Chondrocyte (in vitro differentiated cells): ENCODE results near the gene MAML3. TPM values are rescaled to one million over a fixed set of nuclear protein-coding genes. Genes with fewer than 3 reads are reported as not detected.

Experiments used
- DNase-seq: peaks from one replicate; pipeline ENCODE4 v3.0.0; 2021; ENCODE audit warnings: mixed read lengths, low spot score
- H3K27ac Mint-ChIP-seq: one replicate; pipeline ENCODE4 v1.8.0; 2021; ENCODE audit warnings: mild to moderate bottlenecking, moderate library complexity, mixed read lengths; ENCODE audit not compliant: unreplicated experiment
- H3K27me3 Mint-ChIP-seq: 2 replicates; pipeline ENCODE4 v1.8.0; 2021; ENCODE audit warnings: low read depth, mixed read lengths
- H3K36me3 Mint-ChIP-seq: 2 replicates; pipeline ENCODE4 v1.8.0; 2021; ENCODE audit warnings: low read depth, mixed read lengths
- H3K4me1 Mint-ChIP-seq: 2 replicates; pipeline ENCODE4 v1.8.0; 2021; ENCODE audit warnings: low read depth, mild to moderate bottlenecking, mixed read lengths
- H3K4me3 Mint-ChIP-seq: one replicate; pipeline ENCODE4 v1.8.0; 2021; ENCODE audit warnings: mild to moderate bottlenecking, moderate library complexity, mixed read lengths; ENCODE audit not compliant: unreplicated experiment
- H3K9me3 Mint-ChIP-seq: 2 replicates; pipeline ENCODE4 v1.8.0; 2021; ENCODE audit warnings: low read depth, mixed read lengths
- CTCF ChIP-seq: fragments of 200-600 bp; sonication (generic); IDR thresholded peaks from 2 replicates; pipeline ENCODE4 v1.5.0; 2021; ENCODE audit warnings: antibody characterized with exemption, mild to moderate bottlenecking, moderate library complexity
- total RNA-seq: library from RNA; stranded (reverse); gene quantifications from 3 replicates; pipeline ENCODE4 v1.2.1, GENCODE V29; 2021

The MAML3 gene
- total RNA-seq, 1 donor from 2014 or later, result 1.6 TPM

DNA sequence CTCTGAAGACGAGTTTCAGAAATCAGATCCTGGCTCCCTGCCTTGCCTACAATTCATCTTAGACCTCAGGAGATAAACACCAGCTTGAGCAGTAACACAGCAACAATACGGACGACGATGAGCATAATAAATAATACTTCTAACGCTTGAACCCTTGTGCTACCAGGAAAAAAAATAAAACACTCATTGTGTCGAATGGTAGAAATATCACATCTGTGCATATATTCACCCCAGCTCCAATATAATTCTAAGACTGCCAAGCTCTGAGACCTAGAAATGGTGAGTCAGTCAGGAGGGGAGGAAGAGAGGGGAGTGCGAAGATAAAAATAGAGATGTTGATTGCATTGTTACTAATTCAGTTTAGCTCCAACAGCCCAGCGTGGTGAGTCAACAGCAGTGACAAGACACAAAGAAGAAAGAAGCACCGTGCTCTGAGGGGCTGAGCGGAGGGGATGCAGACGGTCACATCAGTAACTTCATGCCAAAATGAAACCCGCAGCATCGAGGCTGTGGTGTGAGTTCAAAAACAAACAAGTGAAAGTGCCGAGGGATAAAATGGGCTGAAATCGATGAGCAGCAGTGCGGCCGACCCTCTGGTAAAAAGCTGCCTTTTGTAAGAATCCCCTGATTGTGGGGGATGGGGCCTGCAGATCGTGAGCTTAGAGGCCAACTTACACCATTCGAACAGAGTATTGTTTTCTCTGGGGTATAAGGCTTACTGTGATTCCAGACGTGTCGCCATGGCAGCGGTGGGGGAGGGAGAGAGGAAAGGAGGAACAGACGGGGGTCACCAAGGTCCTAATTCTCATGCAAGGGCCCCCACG, 338.0 kb downstream of the MAML3 start:
- Mint-ChIP-seq H3K4me3 (peak overlapping the region; percentile 76), H3K27me3 (no peaks in the 10 kb centered on the region), H3K36me3 (no peaks in the 10 kb centered on the region), H3K27ac (peak overlapping the region; percentile 81), H3K9me3 (peaks cover 3% of the 10 kb centered on the region), H3K4me1 (peaks cover 17% of the 10 kb centered on the region)
- TF ChIP-seq CTCF, result no peak
- DNase-seq, result no peak

GRCh38 chr4:139814323-139815015, 339.5 kb downstream of the MAML3 start:
- no peak for TF ChIP-seq CTCF
- Mint-ChIP-seq H3K4me1 (peaks cover 17% of the 10 kb centered on the region), H3K36me3 (peaks cover 1% of the 10 kb centered on the region), H3K9me3 (peaks cover 4% of the 10 kb centered on the region), H3K27me3 (no peaks in the 10 kb centered on the region), H3K4me3 (no peak overlapping the region), H3K27ac (no peak overlapping the region)
- no peak for DNase-seq

DNA sequence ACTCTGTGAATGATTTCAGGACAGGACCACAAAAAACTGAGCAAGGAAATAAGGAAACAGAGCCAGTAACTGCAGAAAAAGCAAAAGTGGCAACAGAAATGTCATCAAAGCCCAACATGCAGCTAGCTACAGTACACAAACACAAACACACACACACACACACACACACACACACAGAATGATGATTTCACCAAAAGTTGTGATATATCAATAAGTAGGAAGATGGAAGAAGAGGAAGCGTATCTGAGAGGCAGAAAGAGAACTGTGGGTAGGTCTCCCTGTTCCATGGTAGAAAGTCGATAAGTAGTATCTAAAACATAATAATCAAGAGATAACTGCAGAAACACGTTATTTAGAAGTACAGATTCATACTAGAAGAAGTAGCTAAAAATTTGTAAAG, 340.1 kb downstream of the MAML3 start:
- Mint-ChIP-seq H3K27me3 (no peaks in the 10 kb centered on the region), H3K4me3 (no peak overlapping the region), H3K36me3 (peaks cover 1% of the 10 kb centered on the region), H3K9me3 (peaks cover 4% of the 10 kb centered on the region), H3K27ac (no peak overlapping the region), H3K4me1 (peaks cover 23% of the 10 kb centered on the region)
- no peak for TF ChIP-seq CTCF
- no peak for DNase-seq

DNA sequence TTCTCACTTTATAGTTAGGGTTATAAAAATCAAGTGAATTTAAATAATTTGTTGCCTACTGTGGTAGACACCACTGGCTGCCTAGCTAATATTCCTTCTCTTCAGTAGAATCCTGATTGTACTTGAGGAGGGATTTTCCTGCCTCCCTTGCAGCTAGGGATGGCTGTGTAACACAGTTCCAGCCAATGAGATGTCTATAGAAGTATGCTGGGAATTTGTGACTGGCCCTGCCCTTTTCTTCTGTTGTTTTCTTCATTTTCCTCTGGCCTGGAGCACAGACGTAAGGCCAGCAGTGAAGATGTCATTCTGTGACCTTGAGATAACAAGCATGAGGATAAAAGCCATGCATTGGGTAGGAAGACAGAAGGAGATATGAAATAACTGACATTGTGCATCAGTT, 343.3 kb downstream of the MAML3 start:
- Mint-ChIP-seq H3K27me3 (no peaks in the 10 kb centered on the region), H3K4me1 (peaks cover 14% of the 10 kb centered on the region), H3K9me3 (peaks cover 4% of the 10 kb centered on the region), H3K36me3 (peaks cover 1% of the 10 kb centered on the region), H3K27ac (no peak overlapping the region), H3K4me3 (no peak overlapping the region)
- TF ChIP-seq CTCF, result no peak
- DNase-seq, result no peak

DNA sequence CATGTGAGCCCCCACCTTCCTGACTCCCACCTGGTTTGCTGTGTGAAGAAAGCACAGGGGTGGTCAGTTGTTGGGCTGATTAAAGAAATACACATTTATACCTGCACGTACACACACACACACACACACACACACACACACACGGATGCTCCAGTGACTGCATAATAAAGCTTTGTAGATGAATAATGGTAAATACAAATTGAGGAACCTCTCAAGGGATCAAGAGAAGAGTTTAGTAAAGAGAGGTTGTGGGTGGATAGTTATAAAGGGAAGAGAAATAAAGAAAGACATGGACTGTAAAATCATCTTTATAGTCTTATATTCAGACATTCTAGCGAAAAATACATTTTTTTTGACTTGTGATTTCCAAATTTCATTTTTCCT, 344.2 kb downstream of the MAML3 start:
- TF ChIP-seq CTCF, result no peak
- peaks cover 4% of the 10 kb centered on the region for H3K9me3 Mint-ChIP-seq
- peaks cover 9% of the 10 kb centered on the region for H3K4me1 Mint-ChIP-seq
- no peaks in the 10 kb centered on the region for H3K27me3 Mint-ChIP-seq
- H3K36me3 Mint-ChIP-seq, result peaks cover 1% of the 10 kb centered on the region
- no peak overlapping the region for H3K4me3 Mint-ChIP-seq
- no peak for DNase-seq
- H3K27ac Mint-ChIP-seq, result no peak overlapping the region
